Measurements from ENCODE around the gene GCK.

DNA sequence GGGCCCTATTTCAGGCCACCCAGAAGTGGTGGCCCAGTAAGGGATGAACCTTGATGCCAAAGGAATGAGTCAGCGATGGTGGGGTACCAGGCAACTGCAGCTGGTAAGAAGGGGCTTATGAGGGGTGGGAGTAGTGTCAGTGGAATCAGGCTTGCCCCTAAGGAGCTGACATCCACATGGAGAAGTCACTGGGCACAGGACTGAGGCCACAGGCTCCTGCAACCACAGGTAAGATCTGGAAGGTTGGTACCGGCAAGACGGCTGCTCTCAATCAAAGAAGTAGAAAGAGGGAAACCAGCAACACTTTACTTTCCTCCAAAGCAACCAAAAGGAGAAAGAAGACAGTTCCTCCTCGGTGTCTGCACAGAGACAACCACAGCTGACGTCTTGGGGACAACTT, 2.5 kb downstream of the GCK start:
- TF ChIP-seq FOXK2 (IDR thresholded peaks at IDR 0.05) (no peak), L3MBTL2 (conservative IDR thresholded peaks at IDR 0.05) (no peak), NFRKB (IDR thresholded peaks at IDR 0.05) (no peak), BHLHE40 (IDR thresholded peaks at IDR 0.05; ENCODE audit: borderline replicate concordance) (no peak), SUZ12 (IDR thresholded peaks at IDR 0.05) (no peak), PKNOX1 (IDR thresholded peaks at IDR 0.05) (no peak), SP1 (IDR thresholded peaks at IDR 0.05) (no peak)
